ENCODE measurements around the gene C9orf43. TPM values are rescaled to one million over a fixed set of nuclear protein-coding genes. Genes with fewer than 3 reads are reported as not detected.
"Not testable (repeated sequence)": the region's sequence is repeated elsewhere in the genome, so short reads cannot be mapped to it uniquely, and the experiment has no call there.

C9orf43 gene
- total RNA-seq, 2 donors from 2014 or later, result 0.57 to 0.61 TPM

GRCh38 chr9:113428062-113428615 is 17.6 kb downstream of the C9orf43 start:
- Histone ChIP-seq H3K4me1 (no peaks in the 10 kb centered on the region), H3K9ac (ENCODE audit: low read depth in 2 of 2, low read length in 2 of 2) (no peak overlapping the region), H3K4me3 (no peak overlapping the region), H3K9me3 (no peaks in the 10 kb centered on the region), H3K27ac (no peak overlapping the region), H3K36me3 (no peaks in the 10 kb centered on the region), H3K27me3 (no peaks in the 10 kb centered on the region)
- TF ChIP-seq, protein P1, sequence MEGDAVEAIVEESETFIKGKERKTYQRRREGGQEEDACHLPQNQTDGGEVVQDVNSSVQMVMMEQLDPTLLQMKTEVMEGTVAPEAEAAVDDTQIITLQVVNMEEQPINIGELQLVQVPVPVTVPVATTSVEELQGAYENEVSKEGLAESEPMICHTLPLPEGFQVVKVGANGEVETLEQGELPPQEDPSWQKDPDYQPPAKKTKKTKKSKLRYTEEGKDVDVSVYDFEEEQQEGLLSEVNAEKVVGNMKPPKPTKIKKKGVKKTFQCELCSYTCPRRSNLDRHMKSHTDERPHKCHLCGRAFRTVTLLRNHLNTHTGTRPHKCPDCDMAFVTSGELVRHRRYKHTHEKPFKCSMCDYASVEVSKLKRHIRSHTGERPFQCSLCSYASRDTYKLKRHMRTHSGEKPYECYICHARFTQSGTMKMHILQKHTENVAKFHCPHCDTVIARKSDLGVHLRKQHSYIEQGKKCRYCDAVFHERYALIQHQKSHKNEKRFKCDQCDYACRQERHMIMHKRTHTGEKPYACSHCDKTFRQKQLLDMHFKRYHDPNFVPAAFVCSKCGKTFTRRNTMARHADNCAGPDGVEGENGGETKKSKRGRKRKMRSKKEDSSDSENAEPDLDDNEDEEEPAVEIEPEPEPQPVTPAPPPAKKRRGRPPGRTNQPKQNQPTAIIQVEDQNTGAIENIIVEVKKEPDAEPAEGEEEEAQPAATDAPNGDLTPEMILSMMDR (IDR thresholded peaks at IDR 0.05), result no peak
- DNase-seq, result no peak
- intact Hi-C loops (cut with DNase I), result no loop called here

DNA sequence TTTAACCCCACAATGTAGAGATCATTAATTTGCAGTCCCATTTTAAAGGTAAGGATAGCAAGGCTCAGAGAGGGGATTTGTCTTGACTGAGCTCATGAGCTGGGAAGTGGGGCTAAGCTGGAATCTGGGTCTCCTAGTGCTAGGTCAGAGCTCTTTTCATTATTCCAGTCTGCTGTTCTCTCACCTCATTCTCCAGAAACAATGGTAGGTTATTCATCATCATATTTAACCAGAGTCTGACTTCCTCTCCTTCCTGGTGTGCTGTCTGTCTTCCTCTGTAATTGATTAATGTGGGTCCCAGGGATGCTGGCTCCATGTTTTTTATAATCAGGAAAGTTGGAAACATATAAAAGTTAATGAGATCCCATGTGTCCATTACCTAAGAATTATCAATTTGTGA is 20.6 kb downstream of the C9orf43 start:
- DNase-seq, result no peak
- TF ChIP-seq, protein P1 (IDR thresholded peaks at IDR 0.05), result no peak
- Histone ChIP-seq H3K9ac (ENCODE audit: low read depth in 2 of 2, low read length in 2 of 2) (no peak overlapping the region), H3K27me3 (no peaks in the 10 kb centered on the region), H3K9me3 (no peaks in the 10 kb centered on the region), H3K4me1 (no peaks in the 10 kb centered on the region), H3K36me3 (no peaks in the 10 kb centered on the region), H3K4me3 (no peak overlapping the region), H3K27ac (no peak overlapping the region)
- intact Hi-C loops (cut with DNase I), result no loop called here

GRCh38 chr9:113436728-113437515 is 26.4 kb downstream of the C9orf43 start:
- intact Hi-C loops (cut with DNase I), result no loop called here
- Histone ChIP-seq H3K4me1 (no peaks in the 10 kb centered on the region), H3K9ac (ENCODE audit: low read depth in 2 of 2, low read length in 2 of 2) (no peak overlapping the region), H3K36me3 (no peaks in the 10 kb centered on the region), H3K9me3 (no peaks in the 10 kb centered on the region), H3K27me3 (no peaks in the 10 kb centered on the region), H3K4me3 (no peak overlapping the region), H3K27ac (no peak overlapping the region)
- DNase-seq, result no peak
- TF ChIP-seq, protein P1 (IDR thresholded peaks at IDR 0.05), result no peak

- H3K27ac ChIP-seq; H3K9ac ChIP-seq (ENCODE audit: low read depth in 2 of 2, low read length in 2 of 2); H3K36me3 ChIP-seq; H3K4me1 ChIP-seq; H3K4me3 ChIP-seq; intact Hi-C loops (cut with DNase I); H3K27me3 ChIP-seq; DNase-seq; H3K9me3 ChIP-seq: not testable (repeated sequence)
These were observed 27.2 kb downstream of the C9orf43 start for GRCh38 chr9:113437716-113438115.

GRCh38 chr9:113444736-113445135 is 34.2 kb downstream of the C9orf43 start:
- Histone ChIP-seq H3K4me3 (no peak overlapping the region), H3K4me1 (no peaks in the 10 kb centered on the region), H3K36me3 (no peaks in the 10 kb centered on the region), H3K9me3 (no peaks in the 10 kb centered on the region), H3K9ac (ENCODE audit: low read depth in 2 of 2, low read length in 2 of 2) (no peak overlapping the region), H3K27ac (no peak overlapping the region), H3K27me3 (no peaks in the 10 kb centered on the region)
- intact Hi-C loops (cut with DNase I), result loop anchor here (2.0 kb wide), 1 partner anchor 214 kb away; no protein-coding TSS in a partner anchor
- DNase-seq, result no peak
- TF ChIP-seq, protein P1 (IDR thresholded peaks at IDR 0.05), result no peak

DNA sequence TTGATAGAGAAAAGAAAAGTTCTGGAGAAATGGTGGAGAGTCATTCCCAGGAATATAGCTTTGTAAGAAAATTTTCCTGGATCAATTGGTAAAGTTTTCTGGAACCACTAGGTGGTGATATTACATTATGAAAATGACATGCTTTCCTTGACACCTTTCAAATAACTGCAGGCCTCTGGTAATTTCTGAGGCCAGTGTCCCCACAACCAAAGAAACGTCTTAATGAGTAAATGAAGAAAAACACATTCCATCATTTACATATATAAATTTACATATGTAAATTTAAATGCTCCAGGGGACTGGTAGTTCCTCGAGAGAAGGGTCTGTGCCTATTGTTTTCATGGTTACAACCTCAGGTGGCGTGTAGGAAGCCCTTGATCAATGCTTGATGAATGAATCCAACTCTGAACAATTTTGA is 35.8 kb downstream of the C9orf43 start:
- H3K27ac ChIP-seq, result no peak overlapping the region
- intact Hi-C loops (cut with DNase I), result loop anchor here (2.0 kb wide), 1 partner anchor 144 kb away; no protein-coding TSS in a partner anchor
- no peaks in the 10 kb centered on the region for H3K4me1 ChIP-seq
- H3K36me3 ChIP-seq, result no peaks in the 10 kb centered on the region
- TF ChIP-seq, protein P1 (IDR thresholded peaks at IDR 0.05), result peak; percentile 55
- no peak overlapping the region for H3K9ac ChIP-seq (ENCODE audit: low read depth in 2 of 2, low read length in 2 of 2)
- H3K4me3 ChIP-seq, result no peak overlapping the region
- no peaks in the 10 kb centered on the region for H3K9me3 ChIP-seq
- DNase-seq, result no peak
- no peaks in the 10 kb centered on the region for H3K27me3 ChIP-seq
